DMS53 treated with DMSO at 0.1 percent for 48 hours (cell line): ENCODE data around the gene CTRB1.
"Not testable (repeated sequence)": the region's sequence is repeated elsewhere in the genome, so short reads cannot be mapped to it uniquely, and the experiment has no call there.

Source experiments
- DNase-seq: peaks from one replicate; lab custom pipeline; 2025; ENCODE audit not compliant: unreplicated experiment; lab: John Stamatoyannopoulos, UW

CTRB1 gene

DNA sequence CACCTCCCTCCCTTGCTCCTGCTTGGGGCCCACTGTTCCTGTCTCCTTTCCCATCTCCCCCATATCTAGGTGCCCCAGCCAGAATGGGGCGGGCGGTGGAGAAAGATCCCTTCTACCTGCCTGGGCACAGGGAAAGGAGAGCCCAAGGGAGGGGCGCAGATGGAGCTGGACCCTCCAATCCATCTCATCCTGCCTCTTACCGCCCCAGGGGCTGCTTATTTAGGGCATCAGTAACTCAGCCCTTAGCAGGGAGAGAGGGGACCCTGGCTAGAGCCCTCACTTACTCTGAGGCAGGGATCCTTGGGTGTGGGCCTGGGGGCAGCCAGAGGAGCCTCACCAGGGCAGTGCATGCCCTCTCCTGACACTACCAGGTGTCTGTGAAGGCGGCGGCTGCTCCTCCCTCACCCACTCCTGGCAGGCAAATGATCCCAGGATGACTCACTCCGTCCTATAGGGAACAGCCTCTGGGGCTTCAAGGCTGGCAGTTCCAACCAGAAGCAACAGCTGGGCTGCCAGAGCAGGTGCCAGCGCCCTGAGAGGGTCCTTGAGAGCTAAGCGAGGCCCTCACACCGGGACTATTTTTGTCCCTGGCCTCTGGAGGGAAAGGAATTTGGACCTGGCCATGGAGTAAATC, 49.0 kb downstream of the CTRB1 start:
- peak; percentile 86 for DNase-seq

DNA sequence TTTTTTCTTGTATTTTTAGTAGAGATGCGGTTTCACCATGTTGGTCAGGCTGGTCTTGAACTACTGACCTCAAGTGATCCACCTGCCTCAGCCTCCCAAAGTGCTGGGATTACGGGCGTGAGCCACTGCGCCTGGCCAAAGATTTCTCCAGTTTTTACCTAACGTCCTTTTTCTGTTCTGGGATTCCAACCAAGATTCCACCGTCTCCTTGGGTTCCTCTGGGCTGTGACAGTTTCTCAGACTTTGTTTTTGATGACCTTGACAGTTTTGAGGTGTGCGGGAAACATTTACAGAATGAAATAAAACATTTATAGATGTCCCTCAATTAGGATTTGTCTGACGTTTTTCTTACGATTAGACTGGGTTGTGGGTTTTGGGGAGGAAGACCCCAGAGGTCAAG, 50.6 kb downstream of the CTRB1 start:
- DNase-seq: not testable (repeated sequence)

DNA sequence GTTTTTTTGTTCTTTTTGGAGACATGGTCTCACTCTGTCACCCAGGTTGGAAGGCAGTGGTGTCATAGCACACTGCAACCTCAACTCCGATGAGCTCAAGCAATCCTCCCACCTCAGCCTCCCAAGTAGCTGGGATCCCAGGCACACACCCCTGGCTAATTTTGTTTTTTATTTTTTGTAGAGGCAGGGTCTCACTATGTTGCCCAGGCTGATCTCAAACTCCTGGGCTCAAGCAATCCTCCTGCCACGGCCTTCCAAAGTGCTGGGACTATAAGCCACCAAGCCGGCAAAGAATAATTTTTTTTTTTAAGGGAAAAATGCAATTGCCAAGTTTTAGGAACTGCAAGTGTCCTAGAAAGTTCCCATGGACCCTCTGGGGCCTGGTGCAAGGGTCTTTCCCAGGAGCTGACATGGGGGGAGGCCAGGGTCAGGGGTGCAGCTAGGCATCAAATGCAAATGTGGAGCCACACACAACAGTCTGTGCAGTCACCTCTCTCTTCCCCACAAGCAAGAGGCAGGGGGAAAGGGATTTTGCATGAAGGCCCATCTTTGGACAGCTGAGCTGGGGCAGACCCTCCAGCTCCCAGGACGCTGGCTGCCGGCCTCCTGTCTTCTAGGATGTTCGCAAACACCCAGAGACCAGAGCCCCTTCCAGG, 52.8 kb downstream of the CTRB1 start:
- no peak for DNase-seq

DNA sequence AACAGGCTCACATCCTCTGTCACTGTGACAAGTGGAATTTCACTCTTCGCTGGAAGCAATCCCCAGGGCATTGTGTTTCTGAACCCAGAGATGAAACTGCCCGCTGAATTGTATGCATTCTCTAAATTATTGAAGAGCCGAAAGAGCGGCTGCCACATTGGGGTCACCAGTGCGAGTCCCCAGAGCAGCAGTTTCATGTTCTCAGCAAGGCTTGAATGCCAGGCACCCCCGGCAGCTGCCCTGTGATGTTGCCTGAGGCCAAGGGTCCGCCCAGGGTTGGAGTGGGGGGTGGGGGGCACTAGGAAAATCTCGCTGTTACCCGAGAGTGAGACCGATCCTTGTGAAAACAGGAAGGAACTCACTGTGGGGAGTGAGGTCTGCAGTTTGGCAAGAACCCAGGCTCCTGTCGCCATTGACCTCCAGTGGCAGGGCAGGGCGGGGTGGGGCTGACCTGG, 53.3 kb downstream of the CTRB1 start:
- no peak for DNase-seq

DNA sequence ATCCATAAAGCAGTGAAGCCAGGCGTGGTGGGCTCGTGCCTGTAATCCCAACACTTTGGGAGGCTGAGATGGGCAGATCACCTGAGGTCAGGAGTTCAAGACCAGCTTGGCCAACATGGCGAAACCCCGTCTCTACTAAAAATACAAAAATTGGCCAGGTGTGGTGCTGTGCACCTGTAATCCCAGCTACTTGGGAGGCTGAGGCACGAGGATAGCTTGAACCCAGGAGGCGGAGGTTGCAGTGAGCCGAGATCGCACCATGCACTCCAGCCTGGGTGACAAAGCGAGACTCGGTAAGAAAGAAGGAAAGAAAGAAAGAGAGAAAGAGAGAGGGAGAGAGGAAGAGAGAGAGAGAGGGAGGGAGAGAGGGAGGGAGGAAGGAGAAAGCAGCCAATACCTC, 53.8 kb downstream of the CTRB1 start:
- DNase-seq: not testable (repeated sequence)

DNA sequence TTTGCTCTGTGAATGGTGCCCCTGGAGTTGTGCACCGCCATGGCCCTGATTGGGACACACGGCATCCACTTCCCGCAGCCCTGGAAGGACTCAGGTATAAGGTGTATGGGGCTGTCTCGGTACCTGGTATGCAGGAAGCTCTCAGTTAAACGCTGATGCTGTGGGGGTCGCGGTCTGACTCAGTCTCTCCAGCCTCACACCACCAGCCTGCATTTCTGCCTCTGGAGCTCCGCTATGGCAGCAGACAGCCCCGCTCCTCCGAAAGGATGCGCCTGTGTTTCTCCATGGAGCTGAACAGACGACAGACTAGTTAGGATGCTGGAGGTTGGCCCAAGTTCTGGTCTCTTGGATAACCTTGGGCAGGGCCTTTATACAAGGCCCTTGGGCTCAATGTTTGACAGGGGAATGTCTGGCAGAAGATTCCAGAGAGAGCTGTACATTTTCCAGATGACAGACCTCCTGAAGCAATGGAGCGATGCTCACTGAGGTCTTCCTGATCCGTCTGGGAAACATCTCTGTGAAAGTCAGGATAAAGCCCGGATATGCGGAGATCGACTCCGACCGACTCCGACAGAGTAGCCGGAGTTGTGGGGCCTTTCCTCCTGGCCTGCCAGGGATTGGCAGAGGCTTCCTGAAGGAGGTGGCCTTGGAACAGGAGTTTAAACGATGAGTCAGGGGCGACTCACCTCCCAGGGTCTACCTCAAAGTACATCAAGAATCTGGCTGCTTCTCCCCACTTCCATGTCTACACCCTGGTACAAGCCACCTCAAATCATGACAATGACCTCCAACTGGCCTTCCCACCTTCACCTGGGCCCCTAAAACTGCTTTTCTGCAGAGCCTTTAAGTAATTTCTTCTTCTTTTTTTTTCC, 54.5 kb downstream of the CTRB1 start:
- no peak for DNase-seq
